K562 (cell line): ENCODE data around the gene HTR3C. TPM values are rescaled to one million over a fixed set of nuclear protein-coding genes. Genes with fewer than 3 reads are reported as not detected.

Experiments used
- CC2D1A ChIP-seq: fragments of 450-650 bp; IDR thresholded peaks from 2 replicates; pipeline ENCODE4 v1.6.1; 2017; ENCODE audit warnings: mild to moderate bottlenecking
- GABPA ChIP-seq: fragments of 200-800 bp; sonication (Bioruptor generic); conservative IDR thresholded peaks from 2 replicates; pipeline ENCODE4 v1.6.1; 2016; ENCODE audit warnings: low read depth, missing genetic modification characterization, missing compliant biosample characterization
- LEF1 ChIP-seq: fragments of 450-650 bp; IDR thresholded peaks from 2 replicates; pipeline ENCODE4 v1.6.1; 2016; ENCODE audit warnings: mild to moderate bottlenecking
- NFE2L1 ChIP-seq: fragments of 450-650 bp; IDR thresholded peaks from 2 replicates; pipeline ENCODE4 v1.6.1; 2016; ENCODE audit warnings: missing genetic modification characterization, low read depth, mild to moderate bottlenecking, missing compliant biosample characterization, moderate library complexity, borderline replicate concordance
- PCBP1 ChIP-seq: fragments of 200-400 bp; formaldehyde crosslinking; IDR thresholded peaks from 2 replicates; pipeline ENCODE4 v1.6.1; 2018; ENCODE audit warnings: mild to moderate bottlenecking, low read depth, low read length; ENCODE audit not compliant: poor library complexity, severe bottlenecking
- SREBF2 ChIP-seq: sonication (generic); formaldehyde crosslinking; IDR thresholded peaks from 2 replicates; pipeline ENCODE4 v1.4.0; 2020; ENCODE audit warnings: mild to moderate bottlenecking, missing genetic modification reagents
- TAF15 ChIP-seq: fragments of 200-400 bp; formaldehyde crosslinking; IDR thresholded peaks from 2 replicates; pipeline ENCODE4 v1.6.1; 2017; ENCODE audit warnings: mild to moderate bottlenecking, low read depth, low read length, moderate library complexity
- TAF7 ChIP-seq: fragments of 450-650 bp; IDR thresholded peaks from 2 replicates; pipeline ENCODE4 v1.6.1; 2016; ENCODE audit warnings: missing genetic modification characterization, missing compliant biosample characterization
- ZBTB49 ChIP-seq: sonication (generic); formaldehyde crosslinking; IDR thresholded peaks from 2 replicates; pipeline ENCODE4 v1.8.0; 2022; ENCODE audit warnings: missing genetic modification reagents, mild to moderate bottlenecking, borderline replicate concordance
- ZBTB5 ChIP-seq: fragments of 450-650 bp; IDR thresholded peaks from 2 replicates; pipeline ENCODE4 v1.6.1; 2017; ENCODE audit warnings: antibody characterized with exemption
- ZNF407 ChIP-seq: fragments of 450-650 bp; IDR thresholded peaks from 2 replicates; pipeline ENCODE4 v1.6.1; 2016; ENCODE audit warnings: low read depth
- ZNF696 ChIP-seq: fragments of 250-450 bp; sonication (Bioruptor Pico); conservative IDR thresholded peaks from 2 replicates; pipeline ENCODE4 v1.4.0; 2020; ENCODE audit warnings: mild to moderate bottlenecking, moderate library complexity
- ZNF764 ChIP-seq: fragments of 250-450 bp; sonication (Bioruptor Pico); IDR thresholded peaks from 2 replicates; pipeline ENCODE4 v1.4.0; 2020; ENCODE audit warnings: low read depth, mild to moderate bottlenecking, moderate library complexity
- ZSCAN29 ChIP-seq: fragments of 450-650 bp; IDR thresholded peaks from 2 replicates; pipeline ENCODE4 v1.6.1; 2017
- polyA plus RNA-seq, 8 experiments: library from polyadenylated mRNA; depleted of rRNA in 4 of 8; stranded (reverse) in 5 of 8; unstranded in 3 of 8; fragments of >200 nt; fragmentation: Nextera tagmentation in 2 of 8; fragmentation: Illumina TruSeq in 1 of 8; extraction: Ambion mirVana in 2 of 8; extraction: Trizol in 1 of 8; gene quantifications; 2 replicates each; pipeline versions ENCODE4 v1.2.1 to v1.2.3, GENCODE V29; 2011 to 2014; ENCODE audit warnings: inconsistent platforms in 1 of 8, missing spikeins in 1 of 8
- total RNA-seq, 7 experiments: library from RNA; depleted of rRNA in 6 of 7; stranded (reverse); fragments of >200 nt in 6 of 7; fragmentation: Illumina TruSeq in 2 of 7; extraction: Trizol in 2 of 7; gene quantifications; 2 replicates each; pipeline versions ENCODE4 v1.2.1 to v1.2.3, GENCODE V29; 2011 to 2021; ENCODE audit warnings: low replicate concordance in 1 of 7

The HTR3C gene
- total and polyA plus RNA-seq, 9 of the 15 experiments (the other 6 are each of a cell fraction or from before 2014, with no cell fraction given): 0.04 to 0.06 TPM; not detected in 7

- no peak for TF ChIP-seq TAF7 (tag)
- TF ChIP-seq GABPA: no peak; the same call in 1 of the 2 replicates
- TF ChIP-seq LEF1: no peak
- peak; percentile 47 for TF ChIP-seq PCBP1
- no peak for TF ChIP-seq TAF15
- 0 out of 2 replicates have a peak, but pooled peaks have one; percentile 36 for TF ChIP-seq ZSCAN29
- TF ChIP-seq CC2D1A: no peak
- TF ChIP-seq NFE2L1 (tag): no peak
- no peak for TF ChIP-seq ZNF407
- no peak for TF ChIP-seq ZNF764 (CRISPR knock-in tag)
- no peak for TF ChIP-seq ZNF696
- TF ChIP-seq ZBTB5: no peak
- no peak for TF ChIP-seq ZBTB49 (CRISPR knock-in tag)
- no peak for TF ChIP-seq SREBF2 (CRISPR knock-in tag)
Observed at GRCh38 chr3:184016811-184017671, 35.8 kb upstream of the HTR3C start (continued).
